ENCODE data around the gene ARHGEF4.
"Not testable (repeated sequence)": the region's sequence is repeated elsewhere in the genome, so short reads cannot be mapped to it uniquely, and the experiment has no call there.

ARHGEF4 gene

GRCh38 chr2:130977461-130978050 lies 140.8 kb downstream of the ARHGEF4 start:
- no peak for DNase-seq

- no peak for DNase-seq
Observed at GRCh38 chr2:130981667-130982066, 145.0 kb downstream of the ARHGEF4 start.

- peak; percentile 64 to 66 for DNase-seq
Observed at GRCh38 chr2:130985206-130985780, 148.6 kb downstream of the ARHGEF4 start.

DNA sequence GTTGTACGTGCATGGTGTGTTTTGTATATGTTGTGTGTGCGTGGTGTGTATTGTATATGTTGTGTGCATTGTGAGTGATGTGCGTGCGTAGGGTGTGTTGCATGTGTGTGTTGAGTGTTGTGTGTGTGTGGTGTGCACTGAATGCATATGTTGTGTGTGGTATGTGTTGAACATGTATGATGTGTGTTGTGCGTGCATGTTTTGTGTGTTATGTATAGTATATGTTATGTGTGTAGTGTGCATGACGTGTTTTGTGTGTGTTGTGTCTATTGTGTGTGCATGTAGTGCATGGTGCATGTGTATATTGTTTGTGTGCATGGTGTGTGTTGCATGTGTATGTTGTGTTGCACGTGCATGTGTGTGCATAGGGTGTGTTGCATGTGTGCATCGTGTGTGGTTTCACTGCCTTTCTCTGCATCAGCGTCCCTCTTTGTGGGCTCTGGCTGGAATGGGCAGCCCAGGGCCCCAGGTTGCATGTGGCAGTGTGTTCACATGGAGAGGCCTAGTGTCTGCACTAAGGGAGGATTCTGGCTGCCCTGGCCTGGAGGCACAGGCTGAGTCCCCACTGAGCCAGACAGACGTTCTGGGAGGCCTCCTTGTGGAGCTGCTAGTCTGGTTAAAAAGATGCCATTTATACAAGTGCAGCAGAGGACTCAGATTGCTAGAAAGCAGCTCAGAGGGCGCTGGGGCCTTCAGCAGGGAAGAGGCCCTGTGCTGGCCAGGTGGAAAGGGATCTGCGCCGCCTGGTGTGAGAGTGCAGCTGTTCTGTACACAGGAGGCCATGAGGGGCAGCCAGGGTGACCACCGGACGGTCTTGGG lies 149.3 kb downstream of the ARHGEF4 start:
- no peak for DNase-seq

DNA sequence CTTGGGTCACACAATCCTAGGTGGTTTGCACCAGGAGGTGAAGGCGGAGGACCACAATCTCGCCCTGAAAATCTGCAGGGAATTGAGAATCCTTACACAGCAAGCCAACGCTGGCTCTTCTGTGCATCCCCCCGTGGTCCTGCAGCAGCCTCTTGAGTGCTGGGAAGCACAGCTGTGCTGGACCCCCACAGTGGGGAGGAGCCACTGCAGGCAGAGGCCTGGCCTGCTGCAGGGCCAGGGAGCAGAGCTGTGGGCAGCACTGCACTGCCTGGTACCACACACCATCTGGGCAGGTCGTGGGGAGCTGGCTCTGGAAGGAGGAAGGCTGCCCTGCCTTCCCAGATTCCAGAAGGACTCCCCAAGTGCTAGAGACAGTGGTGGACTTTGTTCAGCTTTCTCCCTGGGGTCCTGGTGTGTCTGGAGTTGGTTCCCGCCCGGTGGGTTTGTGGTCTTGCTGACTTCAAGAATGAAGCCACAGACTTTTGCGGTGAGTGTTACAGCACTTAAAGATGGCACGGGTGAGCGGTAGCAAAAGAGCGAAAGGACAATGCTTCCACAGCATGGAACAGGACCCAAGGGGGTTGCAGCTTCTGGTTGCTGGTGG lies 150.3 kb downstream of the ARHGEF4 start:
- no peak for DNase-seq

DNA sequence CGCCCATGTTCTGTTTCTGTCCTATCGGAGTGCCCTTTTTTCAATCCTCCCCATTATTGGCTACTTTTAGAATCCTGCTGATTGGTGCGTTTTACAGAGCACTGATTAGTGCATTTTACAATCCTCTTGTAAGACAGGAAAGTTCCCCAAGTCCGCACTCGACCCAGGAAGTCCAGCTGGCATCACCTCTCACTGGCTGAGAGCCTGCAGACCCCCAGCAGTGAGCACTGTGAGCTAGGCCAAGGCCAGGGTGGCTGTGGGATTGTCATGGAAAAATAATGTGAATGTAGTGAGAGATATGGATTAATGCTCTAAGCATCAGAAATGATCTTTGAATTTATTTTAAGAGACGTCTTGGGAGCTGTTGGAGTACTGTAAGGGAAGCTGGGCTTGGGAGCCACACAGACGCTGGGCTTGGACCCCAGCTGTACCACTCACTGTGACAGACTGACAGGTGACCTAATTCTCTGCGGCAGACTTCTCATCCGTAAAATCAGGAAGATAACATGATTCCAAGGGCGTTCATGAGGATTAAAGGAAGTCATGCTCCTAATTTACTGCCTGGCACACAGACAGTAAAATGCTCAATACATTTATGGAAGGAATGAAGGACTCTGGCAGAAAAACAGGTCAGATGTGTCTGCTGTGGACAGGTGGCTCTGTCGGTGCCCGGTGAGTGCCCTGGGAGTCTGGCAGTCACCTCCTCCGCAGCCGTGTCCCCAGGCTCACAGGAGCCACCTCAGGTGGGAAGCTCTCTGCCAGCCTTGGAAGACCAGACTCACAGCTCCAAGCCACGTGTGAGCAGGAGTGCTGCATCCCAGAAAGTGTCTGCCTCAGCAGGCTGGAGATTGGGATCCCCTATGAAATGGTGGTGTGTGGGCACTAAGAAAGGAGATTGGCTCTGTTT lies 151.1 kb downstream of the ARHGEF4 start:
- DNase-seq, result no peak

DNA sequence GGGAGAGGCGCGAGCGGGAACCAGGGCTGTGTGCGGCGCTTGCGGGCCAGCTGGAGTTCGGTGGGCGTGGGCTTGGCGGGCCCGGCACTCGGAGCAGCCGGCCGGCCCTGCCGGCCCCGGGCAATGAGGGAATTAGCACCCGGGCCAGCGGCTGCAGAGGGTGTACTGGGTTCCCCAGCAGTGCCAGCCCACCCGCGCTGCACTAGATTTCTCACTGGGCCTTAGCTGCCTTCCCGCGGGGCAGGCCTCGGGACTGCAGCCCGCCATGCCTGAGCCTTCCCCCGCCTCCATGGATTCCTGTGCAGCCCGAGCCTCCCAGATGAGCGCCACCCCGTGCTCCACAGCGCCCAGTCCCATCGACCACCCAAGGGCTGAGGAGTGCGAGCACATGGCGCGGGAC lies 154.7 kb downstream of the ARHGEF4 start:
- DNase-seq, result not testable (repeated sequence)

DNA sequence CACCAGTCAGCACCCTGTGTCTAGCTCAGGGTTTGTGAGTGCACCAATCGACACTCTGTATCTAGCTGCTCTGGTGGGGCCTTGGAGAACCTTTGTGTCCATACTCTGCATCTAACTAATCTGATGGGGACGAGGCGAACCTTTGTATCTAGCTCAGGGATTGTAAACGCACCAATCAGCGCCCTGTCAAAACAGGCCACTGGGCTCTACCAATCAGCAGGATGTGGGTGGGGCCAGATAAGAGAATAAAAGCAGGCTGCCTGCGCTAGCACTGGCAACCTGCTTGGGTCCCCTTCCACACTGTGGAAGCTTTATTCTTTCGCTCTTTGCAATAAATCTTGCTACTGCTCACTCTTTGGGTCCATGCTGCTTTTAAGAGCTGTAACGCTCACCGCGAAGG lies 155.3 kb downstream of the ARHGEF4 start:
- DNase-seq, result not testable (repeated sequence)

DNA sequence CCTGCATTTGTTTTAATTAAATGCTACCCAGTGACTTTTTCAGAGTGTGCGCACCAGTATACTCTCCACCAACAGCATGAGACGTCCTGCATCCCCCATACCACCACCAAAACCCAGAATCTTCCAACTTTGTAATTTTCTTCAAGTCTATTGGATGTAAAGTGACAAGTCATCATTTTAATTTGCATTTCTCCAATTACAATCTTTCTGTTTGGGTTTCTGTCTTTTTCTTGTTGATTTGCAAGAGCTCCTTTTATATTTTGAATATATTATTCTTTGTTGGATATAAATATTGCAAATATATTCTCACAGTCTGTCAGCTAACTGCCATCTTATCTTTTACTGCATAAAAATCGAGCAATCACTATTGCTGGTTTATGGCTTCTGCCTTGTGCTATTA lies 160.0 kb downstream of the ARHGEF4 start:
- DNase-seq, result no peak

- DNase-seq, result no peak
Observed at GRCh38 chr2:130997198-130997597, 160.5 kb downstream of the ARHGEF4 start.

DNA sequence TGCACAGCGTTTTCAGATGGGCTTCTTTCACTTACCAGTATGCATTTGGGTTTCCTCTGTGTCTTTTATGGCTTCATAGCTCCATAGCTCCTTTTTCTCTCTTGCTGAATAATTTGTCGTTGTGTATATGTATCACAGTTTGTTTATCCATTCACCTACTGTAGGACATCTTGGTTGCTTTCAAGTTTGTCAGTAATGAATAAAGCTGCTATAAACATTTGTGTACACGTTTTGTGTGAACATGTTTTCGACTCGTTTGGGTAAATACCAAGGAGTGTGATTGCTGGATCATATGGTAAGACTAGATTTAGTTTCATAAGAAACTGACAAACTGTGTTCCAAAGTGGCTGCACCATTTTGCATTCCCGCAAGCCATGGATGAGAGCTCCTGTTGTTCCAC lies 161.8 kb downstream of the ARHGEF4 start:
- DNase-seq, result no peak

DNA sequence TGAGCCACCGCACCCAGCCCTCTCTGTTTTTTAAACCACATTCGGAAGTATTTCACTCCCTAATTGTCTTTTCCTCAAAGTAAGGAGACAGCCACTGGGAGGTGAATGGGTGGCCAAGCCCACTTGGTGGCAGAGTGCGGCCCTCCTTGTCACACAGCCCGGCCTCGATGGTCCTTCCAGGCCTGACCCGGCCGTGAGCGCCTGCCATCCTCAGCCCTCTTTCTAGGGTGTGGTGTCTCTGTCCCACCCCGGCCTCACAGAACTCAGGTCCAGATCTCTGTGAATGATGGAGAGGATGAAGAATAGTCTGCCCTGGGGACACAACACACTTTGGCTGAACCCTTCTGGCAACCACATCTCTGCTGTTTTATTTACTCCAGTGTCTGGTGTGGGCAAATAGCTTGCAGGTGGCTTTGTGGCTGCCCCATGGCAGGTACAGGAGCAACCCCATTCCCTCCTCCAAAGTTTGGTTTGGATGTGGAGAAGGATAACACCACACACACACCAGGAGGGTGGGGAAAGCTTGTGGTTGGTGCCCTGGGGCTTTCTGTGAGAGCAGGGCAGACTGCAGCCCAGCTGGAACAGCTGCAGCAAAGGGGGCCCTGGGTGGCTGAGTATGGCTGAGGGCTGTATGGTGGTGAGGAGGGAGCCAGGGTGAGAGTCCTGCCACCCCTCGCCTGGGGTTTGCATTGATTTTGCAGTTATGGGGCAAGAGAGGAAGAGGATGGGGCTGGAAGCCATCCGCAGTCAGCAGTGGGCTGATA lies 167.9 kb downstream of the ARHGEF4 start:
- DNase-seq, result no peak

GRCh38 chr2:131005216-131005935 lies 168.7 kb downstream of the ARHGEF4 start:
- DNase-seq, result no peak

DNA sequence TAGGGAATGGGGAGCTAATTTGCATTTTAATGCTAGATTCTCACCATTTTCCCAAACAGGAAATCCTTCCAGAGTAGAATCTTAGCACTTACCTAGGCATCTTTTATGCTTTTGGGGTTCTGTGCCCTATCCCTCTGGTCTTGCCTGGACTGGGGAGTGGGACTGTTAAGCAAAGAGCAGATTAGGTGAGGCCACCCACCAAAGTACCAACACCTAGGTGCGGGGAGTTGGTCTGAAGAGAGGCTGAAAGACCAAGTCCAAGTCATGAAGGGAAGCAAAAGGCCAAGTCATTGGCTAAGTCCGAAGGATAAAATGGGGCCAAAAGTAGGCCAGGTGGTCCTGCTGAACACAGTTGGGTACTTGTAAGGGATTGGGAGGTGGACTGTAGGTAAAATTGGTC lies 169.8 kb downstream of the ARHGEF4 start:
- DNase-seq, result no peak

DNA sequence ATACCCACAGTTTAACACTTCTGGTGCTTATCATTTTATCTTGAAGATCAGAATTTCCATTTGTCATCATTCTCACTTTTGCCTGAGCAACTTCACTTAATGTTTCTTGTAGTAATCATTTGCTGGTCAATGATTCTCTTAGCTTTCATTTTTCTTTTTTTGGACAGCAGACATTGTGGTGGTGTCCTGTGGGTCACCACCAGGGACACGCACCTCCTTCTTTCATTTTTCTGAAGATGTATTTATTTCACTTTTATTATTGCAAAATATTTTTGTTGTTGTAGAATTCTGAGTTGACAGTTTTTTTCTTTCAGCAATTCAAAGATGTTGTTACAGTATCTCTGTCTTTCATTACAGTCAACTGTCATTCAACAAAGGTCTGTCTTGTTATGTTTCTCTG lies 172.3 kb downstream of the ARHGEF4 start:
- DNase-seq, result no peak

DNA sequence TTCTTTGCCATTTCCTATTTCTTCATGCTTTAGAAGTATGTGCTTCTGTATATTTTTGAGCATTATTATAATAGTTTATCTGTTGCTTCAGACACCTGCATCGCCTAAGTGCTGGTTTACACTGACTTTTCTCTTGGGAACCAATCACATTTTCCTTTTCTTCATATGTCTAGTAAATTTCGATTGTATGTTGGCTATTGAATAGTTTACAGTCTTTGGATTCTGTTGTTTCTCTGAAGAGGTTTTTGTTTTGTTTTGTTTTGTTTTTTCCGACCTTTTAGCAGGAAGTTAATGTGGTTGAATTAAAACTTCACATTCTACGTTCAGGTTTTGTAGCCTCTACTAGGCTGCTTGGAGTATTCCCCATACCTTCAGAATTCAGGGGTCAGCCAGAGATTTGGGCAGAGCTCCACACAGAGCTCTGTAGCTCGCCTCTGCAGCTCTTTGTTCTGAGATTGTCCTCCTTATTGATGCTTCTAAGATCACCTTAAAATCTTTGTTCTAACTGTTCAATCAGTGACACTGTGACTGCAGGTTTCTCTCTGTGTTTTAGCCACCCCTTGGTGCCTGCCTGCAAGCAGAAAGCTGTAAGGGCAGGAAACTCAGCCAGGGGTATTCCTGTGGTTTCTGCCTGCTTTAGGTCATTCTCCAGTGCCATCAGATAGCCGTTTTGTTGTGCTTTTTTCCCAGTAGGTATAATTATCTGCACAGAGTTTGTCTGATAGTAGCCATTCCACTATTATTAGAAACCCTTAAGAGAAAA lies 173.2 kb downstream of the ARHGEF4 start:
- DNase-seq, result no peak

- DNase-seq, result no peak
Observed at GRCh38 chr2:131010566-131010965, 173.9 kb downstream of the ARHGEF4 start.

DNA sequence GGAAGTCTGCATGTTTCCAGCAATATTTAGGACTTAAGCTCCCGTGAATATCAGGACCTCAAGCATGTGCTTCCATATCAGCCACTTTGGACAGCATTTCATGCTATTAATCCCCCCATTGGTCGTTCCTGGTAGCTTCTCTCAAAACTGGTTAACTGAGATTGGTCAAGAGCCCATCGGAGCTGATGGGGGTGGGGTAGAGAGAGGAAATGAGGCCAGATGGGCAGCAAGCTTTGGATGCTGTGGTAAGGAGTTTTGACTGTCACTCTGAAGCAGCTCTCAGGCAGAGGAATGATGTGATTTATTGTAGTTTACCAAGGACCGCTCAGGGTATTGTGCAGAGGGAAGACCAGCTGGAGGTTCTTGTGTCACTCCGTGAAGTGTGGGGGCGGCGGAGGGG lies 174.8 kb downstream of the ARHGEF4 start:
- no peak for DNase-seq

DNA sequence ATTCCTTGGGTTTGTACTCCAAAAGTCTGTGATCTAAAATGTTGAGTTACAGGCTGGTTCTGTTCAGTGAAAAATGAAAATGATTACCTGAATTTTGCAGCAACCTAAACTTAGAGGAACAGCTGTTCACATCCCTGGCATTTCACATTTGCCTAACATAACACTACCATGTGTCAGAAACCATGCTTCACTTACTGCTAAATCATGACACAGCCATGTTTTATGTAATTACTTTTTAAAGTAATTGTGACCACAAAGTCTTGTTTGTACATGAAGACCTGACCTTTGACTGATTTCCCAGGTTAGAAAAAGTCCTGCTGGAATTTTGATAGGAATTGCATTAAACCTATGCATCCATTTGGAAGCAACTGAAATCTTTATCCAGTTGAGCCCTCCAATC lies 177.4 kb downstream of the ARHGEF4 start:
- no peak for DNase-seq

DNA sequence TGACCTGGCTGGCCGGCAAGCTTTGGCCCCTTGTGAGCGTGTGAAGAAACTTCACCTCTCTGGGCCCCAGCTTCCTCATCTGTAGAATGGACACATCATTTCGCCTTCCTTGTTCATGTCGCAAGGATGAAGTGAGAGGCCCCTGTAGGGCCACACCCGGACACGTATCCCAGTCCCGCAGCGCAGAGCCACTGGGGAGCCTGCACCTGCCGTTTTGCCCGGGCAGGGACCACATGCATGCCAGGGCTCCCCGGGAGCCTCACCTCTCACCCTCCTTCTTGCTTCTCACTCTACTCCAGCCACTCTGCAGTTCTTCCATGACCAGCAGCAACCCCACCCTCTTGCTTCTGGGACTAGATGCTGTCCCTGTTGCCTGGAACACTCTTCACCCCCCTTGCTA lies 179.1 kb downstream of the ARHGEF4 start:
- DNase-seq, result no peak
